ENCODE results near the gene OR6A2.
A peak's percentile ranks its signal among the peaks of the same experiment; 100 is the strongest.

Gene OR6A2

DNA sequence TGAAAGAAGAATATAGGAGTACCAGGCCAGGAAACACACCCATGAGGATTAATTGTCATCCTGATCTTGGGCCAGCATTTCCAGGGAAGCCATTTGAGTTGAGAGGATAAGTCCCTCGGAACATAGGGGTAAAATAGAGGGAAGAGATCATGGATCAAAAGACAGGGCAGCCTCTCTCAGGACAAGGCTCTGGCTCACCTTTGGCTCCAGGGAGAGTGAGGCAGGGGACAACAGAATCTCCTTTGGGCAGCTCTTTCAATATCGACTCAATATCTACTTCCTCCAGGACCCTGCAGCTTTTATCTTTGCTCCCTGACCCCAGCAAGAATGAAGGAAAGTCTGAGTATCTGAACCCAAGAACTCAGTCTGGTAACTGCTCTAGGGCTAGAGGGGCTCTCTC lies 16.8 kb downstream of the OR6A2 start, which contains the start of gene OR2AG1:
OR2AG1 (plus strand) TSS at position 301 of the 400 bp plus-strand sequence. CDS start 2,018 bp downstream, outside the sequence.
- Histone ChIP-seq H3K27me3 (no peaks in the 10 kb centered on the region), H3K4me1 (ENCODE audit: control insufficient read depth in 1 of 2, insufficient read depth in 1 of 2, low read depth in 1 of 2, low read length in 1 of 2) (no peaks in the 10 kb centered on the region), H3K27ac (no peak within 1 kb of the TSS), H3K36me3 (no peaks in the 10 kb centered on the region), H3K9me3 (no peaks in the 10 kb centered on the region), H3K4me3 (ENCODE audit: low read depth in 1 of 2, low read length in 1 of 2) (no peak within 1 kb of the TSS)
- TF ChIP-seq, protein P1, sequence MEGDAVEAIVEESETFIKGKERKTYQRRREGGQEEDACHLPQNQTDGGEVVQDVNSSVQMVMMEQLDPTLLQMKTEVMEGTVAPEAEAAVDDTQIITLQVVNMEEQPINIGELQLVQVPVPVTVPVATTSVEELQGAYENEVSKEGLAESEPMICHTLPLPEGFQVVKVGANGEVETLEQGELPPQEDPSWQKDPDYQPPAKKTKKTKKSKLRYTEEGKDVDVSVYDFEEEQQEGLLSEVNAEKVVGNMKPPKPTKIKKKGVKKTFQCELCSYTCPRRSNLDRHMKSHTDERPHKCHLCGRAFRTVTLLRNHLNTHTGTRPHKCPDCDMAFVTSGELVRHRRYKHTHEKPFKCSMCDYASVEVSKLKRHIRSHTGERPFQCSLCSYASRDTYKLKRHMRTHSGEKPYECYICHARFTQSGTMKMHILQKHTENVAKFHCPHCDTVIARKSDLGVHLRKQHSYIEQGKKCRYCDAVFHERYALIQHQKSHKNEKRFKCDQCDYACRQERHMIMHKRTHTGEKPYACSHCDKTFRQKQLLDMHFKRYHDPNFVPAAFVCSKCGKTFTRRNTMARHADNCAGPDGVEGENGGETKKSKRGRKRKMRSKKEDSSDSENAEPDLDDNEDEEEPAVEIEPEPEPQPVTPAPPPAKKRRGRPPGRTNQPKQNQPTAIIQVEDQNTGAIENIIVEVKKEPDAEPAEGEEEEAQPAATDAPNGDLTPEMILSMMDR (IDR thresholded peaks at IDR 0.05): no peak

DNA sequence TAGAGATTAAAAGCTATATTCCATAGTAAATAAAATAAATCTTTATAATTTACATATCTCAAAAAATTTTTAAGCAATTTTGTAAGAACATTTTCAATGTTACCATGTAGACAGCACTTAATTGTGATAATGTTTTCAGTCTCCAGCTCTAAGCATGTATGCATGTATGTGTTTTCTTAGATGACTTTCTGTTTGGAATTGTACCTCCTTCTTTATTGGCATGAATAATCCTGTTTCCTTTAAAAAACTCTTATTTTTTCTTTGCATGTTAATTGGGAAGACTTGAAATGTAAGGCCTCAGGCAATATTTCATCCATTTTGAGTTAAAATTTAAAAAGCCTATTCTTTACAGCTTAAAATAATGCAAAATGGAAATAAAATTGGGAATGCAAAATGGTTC lies 18.7 kb downstream of the OR6A2 start:
- Histone ChIP-seq H3K9me3 (no peaks in the 10 kb centered on the region), H3K4me3 (ENCODE audit: low read depth in 1 of 2, low read length in 1 of 2) (no peak overlapping the region), H3K27ac (no peak overlapping the region), H3K36me3 (no peaks in the 10 kb centered on the region), H3K27me3 (no peaks in the 10 kb centered on the region), H3K4me1 (ENCODE audit: control insufficient read depth in 1 of 2, insufficient read depth in 1 of 2, low read depth in 1 of 2, low read length in 1 of 2) (no peaks in the 10 kb centered on the region)
- TF ChIP-seq, protein P1 (IDR thresholded peaks at IDR 0.05): no peak

DNA sequence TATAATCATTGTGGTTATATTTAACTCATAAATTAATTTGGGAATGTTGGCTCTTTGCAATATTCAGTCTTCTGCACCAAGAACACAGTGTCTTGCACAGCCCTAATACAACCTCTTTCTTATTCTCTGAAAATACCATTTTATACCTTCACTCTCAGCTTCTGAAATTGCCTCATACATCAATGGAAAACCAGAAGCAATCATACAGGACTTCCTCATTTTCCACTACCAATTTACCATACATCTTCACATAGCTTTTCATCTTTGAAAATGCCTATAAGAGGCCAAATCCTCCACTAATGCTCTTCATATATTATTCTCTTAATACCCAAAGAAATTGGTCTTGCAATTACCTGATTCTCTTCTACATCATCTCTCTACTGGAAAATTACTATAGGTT lies 21.0 kb downstream of the OR6A2 start:
- Histone ChIP-seq H3K4me3 (ENCODE audit: low read depth in 1 of 2, low read length in 1 of 2) (no peak overlapping the region), H3K9me3 (no peaks in the 10 kb centered on the region), H3K4me1 (ENCODE audit: control insufficient read depth in 1 of 2, insufficient read depth in 1 of 2, low read depth in 1 of 2, low read length in 1 of 2) (no peaks in the 10 kb centered on the region), H3K27me3 (no peaks in the 10 kb centered on the region), H3K36me3 (no peaks in the 10 kb centered on the region), H3K27ac (no peak overlapping the region)
- TF ChIP-seq, protein P1 (IDR thresholded peaks at IDR 0.05): no peak

DNA sequence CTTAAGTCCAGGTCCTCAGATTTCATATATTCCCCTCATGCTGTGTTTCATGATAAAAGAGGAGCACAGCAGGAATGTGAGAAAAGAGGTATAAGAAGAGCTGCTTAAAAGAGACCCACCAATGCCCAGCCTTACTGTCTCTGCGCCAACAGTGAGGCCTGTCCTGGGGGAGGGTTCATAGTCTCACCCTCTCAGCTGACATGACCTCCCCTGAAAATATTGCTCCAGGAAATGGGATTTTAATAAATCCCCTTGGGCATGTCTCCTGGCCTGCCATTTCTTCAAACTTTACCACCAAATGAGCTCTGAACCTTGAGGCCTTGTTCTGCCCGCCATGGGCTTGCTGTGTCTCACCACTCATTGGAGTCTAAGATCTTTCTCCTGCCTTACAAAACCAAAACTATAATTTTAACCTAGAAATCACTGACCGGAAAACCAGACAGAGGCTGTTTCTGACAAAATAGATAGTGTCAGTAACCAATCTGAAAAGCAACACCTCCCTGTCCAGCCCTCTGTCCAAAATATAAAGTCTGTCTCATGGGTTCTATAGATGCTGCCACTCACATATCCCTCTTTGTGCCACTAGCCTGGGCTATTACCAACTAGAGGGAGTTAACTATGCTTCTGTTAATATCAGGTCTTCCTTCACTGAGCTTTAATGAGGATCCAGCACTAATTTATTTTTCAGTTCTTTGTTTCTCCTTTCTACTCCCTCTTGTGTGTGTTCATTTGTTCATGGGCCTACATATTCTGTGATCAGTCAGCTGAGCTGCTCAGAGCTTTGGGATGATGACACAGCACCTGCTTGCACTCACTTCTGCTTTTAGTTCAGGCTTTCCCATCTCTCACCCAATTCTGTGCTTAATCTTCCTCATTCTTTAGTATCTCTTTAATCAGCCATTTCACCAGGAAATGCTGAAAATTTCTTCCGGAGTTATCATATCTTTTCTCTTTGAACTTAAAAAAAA lies 27.3 kb downstream of the OR6A2 start, which contains the start of gene OR2AG2:
OR2AG2 (minus strand) TSS at position 51 of the 968 bp plus-strand sequence. CDS start 3,019 bp downstream, outside the sequence.
- H3K4me1 ChIP-seq (ENCODE audit: control insufficient read depth in 1 of 2, insufficient read depth in 1 of 2, low read depth in 1 of 2, low read length in 1 of 2): no peaks in the 10 kb centered on the region
- no peaks in the 10 kb centered on the region for H3K27me3 ChIP-seq
- H3K36me3 ChIP-seq: no peaks in the 10 kb centered on the region
- TF ChIP-seq, protein P1 (IDR thresholded peaks at IDR 0.05): no peak
- peak within 1 kb of the TSS; percentile 24 for H3K27ac ChIP-seq
- no peaks in the 10 kb centered on the region for H3K9me3 ChIP-seq
- no peak within 1 kb of the TSS for H3K4me3 ChIP-seq (ENCODE audit: low read depth in 1 of 2, low read length in 1 of 2)

DNA sequence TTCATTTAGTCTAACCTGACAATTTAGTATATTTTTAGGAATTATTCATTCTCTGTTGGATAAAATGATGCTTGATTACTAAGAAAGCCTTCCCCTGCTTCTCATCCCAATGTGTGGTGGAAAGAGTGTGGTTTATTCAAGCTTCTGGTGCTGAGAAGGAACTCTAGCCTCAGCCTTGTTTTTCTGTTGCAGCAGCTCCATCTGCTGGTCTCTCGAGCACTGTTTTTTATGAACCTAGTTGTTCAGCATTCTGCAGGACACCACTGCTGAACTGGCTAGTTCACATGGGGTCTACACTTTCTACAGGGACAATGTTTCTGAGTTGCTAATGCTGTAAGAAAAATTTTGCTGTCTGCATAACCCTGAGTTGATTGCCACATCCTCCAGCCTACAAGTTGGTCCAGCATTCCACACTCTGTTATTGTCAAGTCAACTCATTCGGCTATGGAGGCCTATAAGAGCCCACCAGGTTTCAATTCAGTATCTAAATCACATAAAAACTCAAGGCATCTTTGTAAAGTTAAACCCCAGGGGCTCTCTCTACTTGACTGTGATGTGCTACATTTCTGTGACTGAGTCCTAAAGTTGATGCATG lies 42.0 kb downstream of the OR6A2 start:
- Histone ChIP-seq H3K4me3 (ENCODE audit: low read depth in 1 of 2, low read length in 1 of 2) (no peak overlapping the region), H3K27me3 (no peaks in the 10 kb centered on the region), H3K36me3 (no peaks in the 10 kb centered on the region), H3K9me3 (no peaks in the 10 kb centered on the region), H3K4me1 (ENCODE audit: control insufficient read depth in 1 of 2, insufficient read depth in 1 of 2, low read depth in 1 of 2, low read length in 1 of 2) (no peaks in the 10 kb centered on the region), H3K27ac (no peak overlapping the region)
- TF ChIP-seq, protein P1 (IDR thresholded peaks at IDR 0.05): peak; percentile 34

All from neutrophil (primary cell).